Activated naive CD8-positive, alpha-beta T cell (primary cell): ENCODE data around the gene TMEM144.
"Not testable (repeated sequence)": the region's sequence is repeated elsewhere in the genome, so short reads cannot be mapped to it uniquely, and the experiment has no call there.

Source experiments
- H3K27ac Mint-ChIP-seq: one replicate; pipeline ENCODE4 v1.8.0; 2021; ENCODE audit warnings: mixed read lengths
- H3K27me3 Mint-ChIP-seq: one replicate; pipeline ENCODE4 v1.8.0; 2021; ENCODE audit warnings: mixed read lengths
- H3K36me3 Mint-ChIP-seq: one replicate; pipeline ENCODE4 v1.8.0; 2021; ENCODE audit warnings: mixed read lengths
- H3K4me1 Mint-ChIP-seq: one replicate; pipeline ENCODE4 v1.8.0; 2021; ENCODE audit warnings: low read depth, mixed read lengths
- H3K4me3 Mint-ChIP-seq: one replicate; pipeline ENCODE4 v1.8.0; 2021; ENCODE audit warnings: mild to moderate bottlenecking, mixed read lengths
- H3K9me3 Mint-ChIP-seq: one replicate; pipeline ENCODE4 v1.8.0; 2021; ENCODE audit warnings: low read depth, mixed read lengths

The TMEM144 gene

GRCh38 chr4:158239196-158239595 lies 28.9 kb downstream of the TMEM144 start:
- Mint-ChIP-seq H3K36me3 (no peaks in the 10 kb centered on the region), H3K27ac (no peak overlapping the region), H3K4me3 (no peak overlapping the region), H3K27me3 (no peaks in the 10 kb centered on the region), H3K4me1 (no peaks in the 10 kb centered on the region), H3K9me3 (no peaks in the 10 kb centered on the region)

- H3K27me3 Mint-ChIP-seq, result no peaks in the 10 kb centered on the region
- no peak overlapping the region for H3K27ac Mint-ChIP-seq
- H3K4me3 Mint-ChIP-seq, result no peak overlapping the region
- no peaks in the 10 kb centered on the region for H3K9me3 Mint-ChIP-seq
- no peaks in the 10 kb centered on the region for H3K36me3 Mint-ChIP-seq
- H3K4me1 Mint-ChIP-seq, result no peaks in the 10 kb centered on the region
Measured at GRCh38 chr4:158243071-158243470, 32.8 kb downstream of the TMEM144 start.

- Mint-ChIP-seq H3K4me3 (no peak overlapping the region), H3K9me3 (no peaks in the 10 kb centered on the region), H3K27me3 (peaks cover 8% of the 10 kb centered on the region), H3K4me1 (peaks cover 10% of the 10 kb centered on the region), H3K27ac (no peak overlapping the region), H3K36me3 (no peaks in the 10 kb centered on the region)
Measured at GRCh38 chr4:158250321-158250720, 40.0 kb downstream of the TMEM144 start.

- H3K36me3 Mint-ChIP-seq, result no peaks in the 10 kb centered on the region
- H3K4me3 Mint-ChIP-seq, result no peak overlapping the region
- H3K9me3 Mint-ChIP-seq, result no peaks in the 10 kb centered on the region
- H3K4me1 Mint-ChIP-seq, result peaks cover 10% of the 10 kb centered on the region
- no peak overlapping the region for H3K27ac Mint-ChIP-seq
- H3K27me3 Mint-ChIP-seq, result peaks cover 8% of the 10 kb centered on the region
Measured at GRCh38 chr4:158253350-158253980, 43.2 kb downstream of the TMEM144 start.

GRCh38 chr4:158254292-158254691 lies 44.0 kb downstream of the TMEM144 start:
- H3K4me1 Mint-ChIP-seq, result peaks cover 10% of the 10 kb centered on the region
- no peaks in the 10 kb centered on the region for H3K9me3 Mint-ChIP-seq
- no peak overlapping the region for H3K4me3 Mint-ChIP-seq
- no peak overlapping the region for H3K27ac Mint-ChIP-seq
- no peaks in the 10 kb centered on the region for H3K36me3 Mint-ChIP-seq
- peaks cover 8% of the 10 kb centered on the region for H3K27me3 Mint-ChIP-seq

GRCh38 chr4:158255727-158256324 lies 45.5 kb downstream of the TMEM144 start:
- no peaks in the 10 kb centered on the region for H3K36me3 Mint-ChIP-seq
- peaks cover 10% of the 10 kb centered on the region for H3K4me1 Mint-ChIP-seq

GRCh38 chr4:158259955-158260575 lies 49.8 kb downstream of the TMEM144 start:
- no peaks in the 10 kb centered on the region for H3K9me3 Mint-ChIP-seq
- no peak overlapping the region for H3K27ac Mint-ChIP-seq
- no peaks in the 10 kb centered on the region for H3K4me1 Mint-ChIP-seq
- H3K27me3 Mint-ChIP-seq, result no peaks in the 10 kb centered on the region
- H3K36me3 Mint-ChIP-seq, result no peaks in the 10 kb centered on the region
- no peak overlapping the region for H3K4me3 Mint-ChIP-seq

More at GRCh38 chr4:158255727-158256324, 45.5 kb downstream of the TMEM144 start:
- Mint-ChIP-seq H3K27ac (no peak overlapping the region), H3K27me3 (peaks cover 8% of the 10 kb centered on the region), H3K9me3 (no peaks in the 10 kb centered on the region), H3K4me3 (no peak overlapping the region)

GRCh38 chr4:158261480-158261879 lies 51.2 kb downstream of the TMEM144 start:
- Mint-ChIP-seq H3K9me3 (no peaks in the 10 kb centered on the region), H3K4me1 (no peaks in the 10 kb centered on the region), H3K4me3 (no peak overlapping the region), H3K36me3 (no peaks in the 10 kb centered on the region), H3K27ac (no peak overlapping the region), H3K27me3 (no peaks in the 10 kb centered on the region)

GRCh38 chr4:158268553-158268952 lies 58.3 kb downstream of the TMEM144 start:
- Mint-ChIP-seq H3K27me3 (peaks cover 4% of the 10 kb centered on the region), H3K9me3 (no peaks in the 10 kb centered on the region), H3K4me1 (no peaks in the 10 kb centered on the region), H3K27ac (no peak overlapping the region), H3K4me3 (no peak overlapping the region), H3K36me3 (no peaks in the 10 kb centered on the region)

GRCh38 chr4:158274636-158275035 lies 64.3 kb downstream of the TMEM144 start:
- Mint-ChIP-seq H3K4me3 (no peak overlapping the region), H3K27ac (no peak overlapping the region), H3K36me3 (no peaks in the 10 kb centered on the region), H3K27me3 (peaks cover 8% of the 10 kb centered on the region), H3K9me3 (no peaks in the 10 kb centered on the region), H3K4me1 (no peaks in the 10 kb centered on the region)

- no peaks in the 10 kb centered on the region for H3K4me1 Mint-ChIP-seq
- H3K9me3 Mint-ChIP-seq, result no peaks in the 10 kb centered on the region
- no peak overlapping the region for H3K27ac Mint-ChIP-seq
- H3K4me3 Mint-ChIP-seq, result no peak overlapping the region
- H3K27me3 Mint-ChIP-seq, result peaks cover 6% of the 10 kb centered on the region
- no peaks in the 10 kb centered on the region for H3K36me3 Mint-ChIP-seq
Measured at GRCh38 chr4:158277558-158277957, 67.3 kb downstream of the TMEM144 start.

- H3K9me3 Mint-ChIP-seq, H3K4me3 Mint-ChIP-seq, H3K4me1 Mint-ChIP-seq, H3K27me3 Mint-ChIP-seq, H3K27ac Mint-ChIP-seq, H3K36me3 Mint-ChIP-seq: not testable (repeated sequence)
Measured at GRCh38 chr4:158279052-158279451, 68.8 kb downstream of the TMEM144 start.

- Mint-ChIP-seq H3K27me3 (peaks cover 6% of the 10 kb centered on the region), H3K36me3 (no peaks in the 10 kb centered on the region)
Measured at GRCh38 chr4:158280856-158281255, 70.6 kb downstream of the TMEM144 start.

GRCh38 chr4:158282252-158282651 lies 72.0 kb downstream of the TMEM144 start:
- H3K27me3 Mint-ChIP-seq, result no peaks in the 10 kb centered on the region
- no peak overlapping the region for H3K4me3 Mint-ChIP-seq
- H3K36me3 Mint-ChIP-seq, result no peaks in the 10 kb centered on the region
- no peaks in the 10 kb centered on the region for H3K4me1 Mint-ChIP-seq
- no peak overlapping the region for H3K27ac Mint-ChIP-seq
- H3K9me3 Mint-ChIP-seq, result no peaks in the 10 kb centered on the region

More at GRCh38 chr4:158280856-158281255, 70.6 kb downstream of the TMEM144 start:
- H3K27ac Mint-ChIP-seq, result no peak overlapping the region
- H3K9me3 Mint-ChIP-seq, result no peaks in the 10 kb centered on the region
- H3K4me1 Mint-ChIP-seq, result no peaks in the 10 kb centered on the region
- no peak overlapping the region for H3K4me3 Mint-ChIP-seq

- Mint-ChIP-seq H3K9me3 (no peaks in the 10 kb centered on the region), H3K4me3 (no peak overlapping the region), H3K4me1 (no peaks in the 10 kb centered on the region), H3K27ac (no peak overlapping the region), H3K27me3 (peaks cover 1% of the 10 kb centered on the region), H3K36me3 (no peaks in the 10 kb centered on the region)
Measured at GRCh38 chr4:158285429-158286216, 75.3 kb downstream of the TMEM144 start.
